GM18861 (cell line): ENCODE results near the gene DXO.

Experiments used
- ATAC-seq: cut with Tn5 transposase; IDR thresholded peaks from one replicate; pipeline ENCODE4 v1.9.1; 2021; ENCODE audit not compliant: unreplicated experiment

The DXO gene

GRCh38 chr6:31930962-31931361, 41.0 kb downstream of the DXO start:
- no peak for ATAC-seq

DNA sequence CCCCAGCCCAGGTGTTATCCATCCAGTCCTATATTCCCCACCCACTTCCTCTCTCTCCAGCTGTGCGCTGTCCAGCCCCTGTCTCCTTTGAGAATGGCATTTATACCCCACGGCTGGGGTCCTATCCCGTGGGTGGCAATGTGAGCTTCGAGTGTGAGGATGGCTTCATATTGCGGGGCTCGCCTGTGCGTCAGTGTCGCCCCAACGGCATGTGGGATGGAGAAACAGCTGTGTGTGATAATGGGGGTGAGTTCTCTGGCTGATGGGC, 43.3 kb downstream of the DXO start:
- ATAC-seq = no peak

DNA sequence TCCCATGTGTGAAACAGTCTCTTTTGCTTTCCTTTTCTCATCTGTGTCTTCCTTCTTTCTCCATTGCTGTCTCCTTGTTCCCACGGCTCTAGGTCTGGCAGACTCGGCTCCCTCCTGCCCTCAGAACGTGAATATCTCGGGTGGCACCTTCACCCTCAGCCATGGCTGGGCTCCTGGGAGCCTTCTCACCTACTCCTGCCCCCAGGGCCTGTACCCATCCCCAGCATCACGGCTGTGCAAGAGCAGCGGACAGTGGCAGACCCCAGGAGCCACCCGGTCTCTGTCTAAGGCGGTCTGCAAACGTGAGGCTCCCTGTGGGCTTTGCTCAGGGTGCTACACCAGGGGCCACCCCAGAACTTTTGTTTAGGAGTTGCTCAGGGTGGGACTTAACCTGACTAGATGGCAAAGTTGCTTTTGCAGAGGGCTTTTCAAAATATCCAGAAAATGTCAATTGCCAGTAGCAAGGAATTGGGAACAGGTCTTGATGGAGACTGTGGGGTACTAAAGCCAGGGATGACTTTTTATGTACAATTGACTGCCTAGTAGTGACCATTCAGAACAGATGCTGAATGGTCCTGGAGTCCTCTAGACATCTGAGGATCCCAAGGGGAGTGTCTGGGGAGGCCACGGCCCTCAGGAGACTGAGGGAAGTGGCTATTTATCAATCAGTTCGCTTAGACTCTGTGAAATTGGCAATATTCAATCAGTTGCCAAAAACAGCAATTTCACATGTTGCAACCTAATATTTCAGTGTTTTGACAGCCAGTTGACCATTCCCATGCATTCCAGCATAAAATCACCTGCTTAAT, 43.9 kb downstream of the DXO start:
- no peak for ATAC-seq

DNA sequence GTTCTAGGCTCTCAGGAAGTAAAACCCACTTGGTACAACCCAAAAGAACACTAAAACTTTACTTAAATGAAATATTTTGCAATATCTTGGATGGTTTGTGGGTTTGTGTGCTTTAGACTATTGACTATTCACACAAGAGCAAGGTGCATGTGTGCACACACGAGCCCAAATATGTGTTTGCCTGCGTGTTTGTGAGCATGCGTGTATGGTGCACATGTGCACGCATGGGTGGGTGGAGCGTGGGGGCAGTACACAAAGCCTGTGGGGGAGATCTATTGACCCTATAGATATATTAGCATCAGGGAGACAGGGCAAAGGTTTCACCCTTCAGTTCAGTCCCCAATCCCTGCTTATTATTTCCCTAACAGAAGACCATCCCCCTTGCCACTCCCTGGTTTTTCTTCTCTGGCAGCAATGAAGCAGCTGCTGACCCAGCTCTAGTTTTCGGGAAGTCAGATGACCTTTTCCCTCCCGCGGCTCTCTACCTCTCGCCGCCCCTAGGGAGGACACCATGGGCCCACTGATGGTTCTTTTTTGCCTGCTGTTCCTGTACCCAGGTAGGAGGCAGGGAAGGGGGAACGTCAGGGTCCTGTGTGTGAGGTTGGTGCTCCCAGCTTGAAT, 44.6 kb downstream of the DXO start, which contains the start of gene C2:
C2 (plus strand) TSS at position 476 of the 621 bp plus-strand sequence; CDS start at position 512, 36 bp downstream.
- no peak for ATAC-seq

GRCh38 chr6:31922942-31923341, 49.0 kb downstream of the DXO start:
- ATAC-seq = no peak

GRCh38 chr6:31920811-31921210, 51.1 kb downstream of the DXO start:
- no peak for ATAC-seq
